Right forelimb (tissue), 1 donor: ENCODE results near the gene IGSF9.

Source experiments
- DNase-seq: peaks from one replicate; pipeline ENCODE4 v3.0.0-alpha.2; 2018

IGSF9 gene

GRCh38 chr1:159943908-159944622 lies 1.3 kb downstream of the IGSF9 start:
- no peak for DNase-seq

DNA sequence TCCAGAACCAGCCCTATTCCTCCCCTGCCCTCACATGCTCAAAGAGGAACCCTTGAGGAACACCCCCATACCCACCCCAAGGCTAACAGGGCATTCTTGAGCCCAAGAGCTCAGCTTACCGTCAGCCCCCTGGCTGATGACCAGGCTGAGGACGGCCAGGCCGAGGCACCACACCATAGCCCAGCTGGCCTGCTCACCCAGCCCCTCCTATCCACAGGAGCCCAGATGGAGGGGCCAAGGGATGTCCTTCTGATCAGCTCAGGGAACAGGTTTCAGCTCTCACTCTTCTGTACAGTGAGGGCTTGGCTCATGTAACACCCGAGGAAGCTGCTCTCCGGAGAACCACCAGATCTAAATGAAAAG lies 2.2 kb downstream of the IGSF9 start:
- DNase-seq: no peak

- no peak for DNase-seq
These were observed 2.7 kb downstream of the IGSF9 start for GRCh38 chr1:159942632-159943277.

- DNase-seq: no peak
These were observed 3.5 kb downstream of the IGSF9 start for GRCh38 chr1:159941591-159942560.

GRCh38 chr1:159941141-159941540 lies 4.3 kb downstream of the IGSF9 start:
- DNase-seq: no peak

DNA sequence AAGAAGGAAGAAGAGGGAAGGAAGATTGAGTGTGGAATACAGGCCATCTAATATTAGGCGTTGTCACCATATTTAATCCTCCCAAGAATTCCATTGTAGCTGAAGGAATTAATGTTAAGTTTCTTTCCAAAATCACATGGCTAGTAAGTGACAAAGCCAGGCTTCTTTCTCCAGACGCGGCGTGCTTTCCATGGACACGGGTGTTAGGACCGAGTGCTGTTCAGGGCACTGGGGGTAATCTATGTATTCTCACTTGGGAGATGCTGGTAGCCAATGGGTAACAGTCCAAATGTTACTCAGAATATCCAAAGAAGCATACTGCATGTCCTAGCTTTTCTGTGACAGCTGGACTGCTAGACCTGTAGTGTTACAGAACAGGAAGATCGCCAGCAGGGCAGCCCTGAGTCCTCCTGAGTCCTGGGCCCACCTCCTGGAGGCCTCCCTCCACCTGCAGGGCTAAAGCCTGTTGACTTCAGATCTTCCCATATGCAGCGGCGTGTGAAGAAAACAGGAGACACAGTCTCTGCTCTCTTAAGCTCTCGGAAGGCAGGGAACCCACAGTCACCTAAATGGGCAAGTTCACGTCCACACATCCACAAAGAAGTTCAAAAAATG lies 5.3 kb downstream of the IGSF9 start:
- DNase-seq: no peak

DNA sequence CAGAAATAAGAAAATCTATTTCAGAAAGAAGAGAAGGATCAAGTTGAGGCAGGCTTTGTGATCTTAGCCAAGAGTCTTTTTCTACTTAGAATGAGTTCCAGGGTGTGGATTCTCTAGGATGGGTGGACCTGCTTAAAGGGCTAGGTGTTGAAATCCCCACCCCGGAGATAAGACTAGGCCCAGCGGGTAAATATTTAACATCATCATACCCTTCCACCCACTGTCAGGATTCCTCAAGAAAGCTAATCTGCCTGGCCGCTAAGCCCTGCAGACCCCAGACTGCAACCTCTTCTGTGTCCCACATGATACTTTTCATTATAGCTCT lies 5.8 kb downstream of the IGSF9 start:
- DNase-seq: no peak

- no peak for DNase-seq
These were observed 6.3 kb downstream of the IGSF9 start for GRCh38 chr1:159938905-159939677.

- no peak for DNase-seq
These were observed 7.1 kb downstream of the IGSF9 start for GRCh38 chr1:159938211-159938852.

DNA sequence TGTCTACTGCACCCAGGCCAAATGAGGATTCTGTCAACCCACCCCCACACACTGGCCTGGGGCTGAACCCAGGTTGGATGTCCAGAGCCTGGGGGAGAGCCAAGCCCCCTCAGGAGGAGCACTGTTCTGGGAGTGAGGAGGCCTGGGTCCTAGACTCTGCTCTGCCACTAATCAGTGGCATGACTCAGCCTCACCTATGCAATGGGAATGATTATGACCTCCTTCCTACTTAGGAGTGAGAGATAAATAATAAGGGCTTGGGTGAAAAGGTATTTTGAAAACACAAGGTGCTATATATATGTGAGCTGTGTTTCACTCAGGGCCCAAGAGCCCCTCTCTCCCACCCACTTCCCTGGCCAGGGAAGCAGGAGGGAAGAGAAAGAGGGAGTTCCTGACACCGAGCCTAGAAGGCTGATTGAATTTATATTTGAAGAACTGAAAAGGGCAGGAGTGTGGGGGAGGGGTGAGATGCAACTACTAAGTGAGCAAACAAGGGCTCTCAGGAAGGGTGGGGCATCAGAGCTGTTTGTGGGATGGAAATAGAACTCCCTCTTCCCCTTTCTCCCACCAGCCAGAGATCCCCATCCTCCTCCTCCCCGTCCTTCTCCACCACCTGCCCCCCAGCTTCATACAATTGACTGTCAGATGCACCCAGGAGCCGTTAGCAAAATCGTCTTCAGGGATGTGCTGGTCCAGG lies 8.2 kb downstream of the IGSF9 start:
- no peak for DNase-seq

- peak; percentile 82 for DNase-seq
These were observed 9.0 kb downstream of the IGSF9 start for GRCh38 chr1:159936273-159936904.

GRCh38 chr1:159935719-159936272 lies 9.6 kb downstream of the IGSF9 start:
- DNase-seq: no peak

- no peak for DNase-seq
These were observed 10.1 kb downstream of the IGSF9 start for GRCh38 chr1:159935305-159935704.

GRCh38 chr1:159934136-159935039 lies 11.0 kb downstream of the IGSF9 start:
- DNase-seq: no peak

DNA sequence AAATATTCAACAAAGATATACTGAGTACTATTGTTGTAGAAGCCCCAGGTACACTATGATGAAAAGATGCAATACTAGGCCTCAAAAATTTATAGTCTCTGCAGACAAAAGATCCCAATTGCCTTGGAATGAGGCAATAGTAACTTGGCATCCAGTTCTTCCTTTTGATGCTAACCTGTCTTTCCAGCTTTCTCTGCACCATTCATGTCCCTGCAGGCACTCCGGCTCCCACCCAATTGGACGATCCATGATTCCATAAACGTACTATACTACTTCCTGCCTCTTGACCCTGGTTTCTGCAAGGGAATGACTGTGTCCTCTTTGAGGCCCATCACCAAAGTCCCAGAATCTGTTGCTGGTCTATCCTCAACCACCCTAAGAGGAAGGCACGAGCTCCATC lies 12.1 kb downstream of the IGSF9 start:
- DNase-seq: no peak

DNA sequence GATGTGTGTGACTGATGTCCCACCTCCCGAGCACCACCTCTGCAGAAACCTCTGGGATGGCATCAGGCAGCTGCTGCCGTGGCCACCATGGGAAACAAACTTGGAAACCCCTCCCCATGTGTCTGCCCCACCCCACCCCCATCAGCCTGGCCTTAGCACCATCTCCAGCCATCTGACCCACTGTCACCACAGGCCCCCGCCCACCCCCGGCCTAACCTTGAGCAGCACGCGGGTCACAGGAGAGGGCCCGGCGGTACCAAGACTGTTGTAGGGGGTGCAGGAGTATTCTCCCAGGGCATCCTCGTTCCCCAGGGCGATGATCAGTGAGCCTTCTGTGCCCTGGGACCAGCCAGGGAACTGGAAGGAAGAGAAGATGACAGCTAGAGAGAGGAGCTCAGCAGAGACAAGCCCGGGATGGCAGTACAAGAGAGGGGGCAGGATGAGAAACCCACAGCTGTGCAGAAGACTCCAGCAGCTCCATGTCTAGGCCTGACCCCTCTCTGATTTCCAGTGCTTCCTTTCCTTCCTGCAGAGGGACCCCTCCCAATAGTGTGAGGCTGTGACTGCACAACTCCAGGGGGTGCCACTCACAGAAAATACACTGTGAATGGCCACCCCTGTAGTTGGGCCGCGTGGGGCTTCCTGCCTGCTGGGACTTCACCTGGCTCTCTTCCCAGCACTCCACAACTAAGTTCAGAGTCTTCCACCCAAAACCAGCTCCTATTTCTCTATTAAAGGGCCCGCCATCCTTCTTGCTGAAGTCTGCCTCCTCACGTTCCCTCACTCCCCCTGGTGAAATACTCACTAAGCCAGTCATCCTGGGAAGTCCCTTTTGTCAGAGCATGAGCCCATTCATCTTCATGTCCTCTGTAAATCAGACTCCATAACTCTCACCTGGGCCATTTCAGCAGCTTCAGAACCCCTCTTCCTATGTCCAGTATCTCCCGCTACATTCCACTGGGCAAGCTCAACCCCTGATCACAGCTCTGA lies 12.8 kb downstream of the IGSF9 start:
- DNase-seq: no peak

DNA sequence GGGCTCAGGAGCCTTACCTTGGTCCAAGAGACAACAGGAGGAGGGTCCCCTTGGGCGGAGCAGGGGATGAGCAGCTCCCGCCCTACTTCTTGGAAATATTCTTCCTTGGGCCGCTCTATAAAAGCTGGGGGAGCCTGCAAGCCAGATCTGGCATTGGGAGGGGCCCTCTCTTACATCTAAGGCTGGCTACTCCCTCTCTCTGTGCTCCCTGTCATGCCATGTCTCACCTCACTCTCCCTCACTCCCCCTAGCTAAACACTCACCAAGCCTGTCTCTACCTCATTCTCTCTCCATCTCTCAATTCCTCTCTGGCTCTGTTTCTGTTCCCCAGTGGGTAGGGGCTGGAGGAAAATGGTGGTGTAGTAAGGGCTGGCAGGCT lies 13.6 kb downstream of the IGSF9 start:
- DNase-seq: no peak
